WI38 (cell line): Measurements from ENCODE around the gene NR3C2.
"Not testable (repeated sequence)": the region's sequence is repeated elsewhere in the genome, so short reads cannot be mapped to it uniquely, and the experiment has no call there.

Source experiments
- H3K4me3 ChIP-seq: 2 replicates; pipeline ENCODE4 v1.5.1; 2011; ENCODE audit warnings: low read depth, mild to moderate bottlenecking, control low read depth, low read length
- TF ChIP-seq, protein P1 (sequence below): IDR thresholded peaks from 2 replicates; pipeline ENCODE4 v1.5.1; 2012; ENCODE audit warnings: low read depth, mild to moderate bottlenecking, control low read depth, low read length

The NR3C2 gene

DNA sequence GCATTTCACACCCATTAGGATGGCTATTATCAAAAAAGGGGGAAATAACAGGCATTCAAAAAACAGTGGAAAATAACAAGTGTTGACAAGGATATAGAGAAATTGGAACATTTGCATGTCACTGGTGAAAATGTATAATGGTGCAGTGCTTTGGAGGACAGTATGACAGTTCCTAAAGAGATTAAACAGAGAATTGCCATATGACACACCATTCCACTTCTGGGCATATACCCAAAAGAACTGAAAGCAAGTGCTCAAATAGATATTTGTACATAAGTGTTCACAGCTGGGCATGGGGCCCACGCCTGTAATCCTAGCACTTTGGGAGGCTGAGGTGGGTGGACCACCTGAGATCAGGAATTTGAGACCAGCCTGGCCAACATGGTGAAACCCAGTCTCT lies 348.1 kb downstream of the NR3C2 start:
- no peak overlapping the region for H3K4me3 ChIP-seq
- TF ChIP-seq, protein P1, sequence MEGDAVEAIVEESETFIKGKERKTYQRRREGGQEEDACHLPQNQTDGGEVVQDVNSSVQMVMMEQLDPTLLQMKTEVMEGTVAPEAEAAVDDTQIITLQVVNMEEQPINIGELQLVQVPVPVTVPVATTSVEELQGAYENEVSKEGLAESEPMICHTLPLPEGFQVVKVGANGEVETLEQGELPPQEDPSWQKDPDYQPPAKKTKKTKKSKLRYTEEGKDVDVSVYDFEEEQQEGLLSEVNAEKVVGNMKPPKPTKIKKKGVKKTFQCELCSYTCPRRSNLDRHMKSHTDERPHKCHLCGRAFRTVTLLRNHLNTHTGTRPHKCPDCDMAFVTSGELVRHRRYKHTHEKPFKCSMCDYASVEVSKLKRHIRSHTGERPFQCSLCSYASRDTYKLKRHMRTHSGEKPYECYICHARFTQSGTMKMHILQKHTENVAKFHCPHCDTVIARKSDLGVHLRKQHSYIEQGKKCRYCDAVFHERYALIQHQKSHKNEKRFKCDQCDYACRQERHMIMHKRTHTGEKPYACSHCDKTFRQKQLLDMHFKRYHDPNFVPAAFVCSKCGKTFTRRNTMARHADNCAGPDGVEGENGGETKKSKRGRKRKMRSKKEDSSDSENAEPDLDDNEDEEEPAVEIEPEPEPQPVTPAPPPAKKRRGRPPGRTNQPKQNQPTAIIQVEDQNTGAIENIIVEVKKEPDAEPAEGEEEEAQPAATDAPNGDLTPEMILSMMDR: no peak

DNA sequence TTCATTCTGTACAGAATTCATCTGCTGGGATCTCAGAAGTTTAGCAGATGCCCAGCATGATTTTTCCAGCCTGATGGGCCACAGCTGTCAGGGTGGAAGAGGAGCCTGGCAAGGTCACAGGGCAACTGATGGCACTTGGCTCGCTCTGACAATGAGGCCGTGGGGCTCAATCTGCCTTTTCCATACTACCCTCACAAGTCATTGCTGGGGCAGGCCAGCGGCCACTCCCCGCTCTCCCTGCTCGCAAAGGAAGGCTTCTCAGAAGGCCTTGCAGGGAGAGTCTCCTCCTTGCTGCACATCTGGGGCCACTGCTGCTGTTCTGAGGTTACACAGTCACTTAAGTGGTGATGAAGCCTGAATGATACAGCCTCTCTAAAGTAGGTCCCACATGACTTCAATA lies 349.1 kb downstream of the NR3C2 start:
- TF ChIP-seq, protein P1: no peak
- no peak overlapping the region for H3K4me3 ChIP-seq

DNA sequence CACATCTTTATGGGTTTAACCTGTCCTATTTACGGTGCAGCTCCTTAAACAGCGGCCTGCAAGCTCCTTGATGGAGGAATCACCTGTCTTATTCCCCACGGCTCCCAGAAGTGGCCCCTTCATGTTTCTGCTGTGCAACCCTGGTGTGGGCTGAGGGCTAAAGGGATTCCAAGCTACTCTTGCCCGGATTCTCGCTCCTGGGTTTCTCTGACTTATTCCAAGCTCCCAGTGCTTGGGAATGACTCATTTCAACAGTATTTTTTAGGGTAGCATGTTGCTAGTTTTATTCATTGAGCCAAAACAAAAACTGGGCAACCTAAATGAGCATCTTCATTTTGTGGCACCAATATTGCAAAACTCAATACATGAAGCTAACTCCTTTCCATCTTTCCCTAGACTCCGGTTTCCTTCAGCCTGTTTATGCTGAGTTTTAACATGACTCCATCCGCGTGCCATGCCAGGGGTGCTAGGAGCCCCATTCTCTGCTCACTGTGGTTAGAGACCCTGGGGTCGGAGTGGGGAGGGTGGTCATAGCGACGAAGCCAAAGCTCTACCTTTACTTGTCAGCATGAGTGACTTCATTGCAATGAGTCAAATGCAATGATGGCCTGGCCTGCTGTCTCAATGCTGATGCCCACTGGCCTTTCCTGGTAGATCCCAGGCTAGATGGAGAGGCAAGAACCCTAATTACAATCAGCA lies 349.7 kb downstream of the NR3C2 start:
- TF ChIP-seq, protein P1: no peak
- no peak overlapping the region for H3K4me3 ChIP-seq

DNA sequence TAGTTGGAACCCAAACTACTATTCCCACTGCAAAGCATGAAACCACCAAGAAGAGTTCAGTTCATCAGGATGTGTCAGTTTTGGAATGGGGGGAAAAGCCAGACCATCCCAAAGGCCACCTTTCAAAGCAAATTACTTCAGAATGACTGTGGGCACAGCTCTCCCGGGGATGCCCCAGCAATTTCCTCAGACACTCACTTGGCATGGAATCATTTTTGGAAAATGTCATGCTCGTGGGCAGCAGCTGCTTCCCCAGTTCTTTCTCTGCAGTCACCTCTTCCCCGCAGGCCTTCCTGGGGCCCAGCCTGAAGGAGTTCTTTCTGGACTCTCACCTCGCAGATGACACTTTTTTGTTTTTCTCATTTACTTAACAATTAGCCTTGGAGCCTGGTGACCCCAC lies 350.3 kb downstream of the NR3C2 start:
- TF ChIP-seq, protein P1: no peak
- no peak overlapping the region for H3K4me3 ChIP-seq

- TF ChIP-seq, protein P1: no peak
- H3K4me3 ChIP-seq: no peak overlapping the region
Observed at GRCh38 chr4:148090503-148091476, 351.4 kb downstream of the NR3C2 start.

DNA sequence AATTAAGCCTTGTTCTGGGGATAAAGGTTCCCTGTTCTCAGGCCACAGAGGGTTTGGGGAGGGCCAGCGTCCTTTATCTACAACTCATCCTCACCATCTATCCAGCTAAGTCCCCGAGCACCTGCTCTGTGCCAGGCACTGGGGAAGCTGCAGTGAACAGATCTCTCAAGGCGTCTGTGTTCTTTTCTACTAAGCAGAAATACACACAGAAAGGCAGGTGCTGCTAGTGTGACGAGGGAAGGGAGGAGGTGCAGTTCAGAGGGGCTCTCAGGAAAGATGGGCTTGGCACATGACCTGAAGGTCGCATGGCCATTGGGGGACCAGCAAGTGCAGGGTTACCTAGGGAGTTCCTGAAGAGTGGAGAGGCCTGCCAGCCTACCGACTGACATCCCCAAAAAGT lies 352.2 kb downstream of the NR3C2 start:
- H3K4me3 ChIP-seq: no peak overlapping the region
- TF ChIP-seq, protein P1: no peak

DNA sequence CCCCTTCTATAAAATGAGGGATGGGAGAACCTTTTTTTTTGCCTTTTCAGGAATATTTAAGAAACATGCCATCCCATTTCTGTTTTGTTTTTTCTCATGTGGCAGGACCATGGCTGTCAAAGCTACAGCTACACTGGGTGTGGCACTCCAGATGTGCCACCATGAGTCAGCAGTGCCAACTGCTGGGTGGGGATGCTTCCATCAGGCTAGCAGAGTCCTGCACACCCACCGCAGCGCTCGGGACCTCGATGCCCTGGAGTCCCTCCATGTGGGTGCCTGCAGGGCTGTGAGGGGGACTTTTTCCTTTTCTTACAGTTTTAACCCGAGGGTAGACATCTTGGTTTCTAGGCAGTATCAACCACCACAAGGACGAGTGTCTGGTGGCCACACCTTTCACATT lies 352.6 kb downstream of the NR3C2 start:
- H3K4me3 ChIP-seq: no peak overlapping the region
- TF ChIP-seq, protein P1: no peak

- not testable (repeated sequence) for H3K4me3 ChIP-seq
Observed at GRCh38 chr4:148083073-148083472, 359.1 kb downstream of the NR3C2 start.
